COR-L47 (cell line): ENCODE measurements around the gene ENTPD1.
"Not testable (repeated sequence)": the region's sequence is repeated elsewhere in the genome, so short reads cannot be mapped to it uniquely, and the experiment has no call there.

Experiments
- DNase-seq: peaks from one replicate; lab custom pipeline; 2025; lab: John Stamatoyannopoulos, UW

ENTPD1 gene

GRCh38 chr10:95796504-95796903 lies 40.5 kb downstream of the ENTPD1 start:
- DNase-seq: no peak

- no peak for DNase-seq
Observed at GRCh38 chr10:95798096-95798855, 42.3 kb downstream of the ENTPD1 start.

GRCh38 chr10:95800286-95800685 lies 44.3 kb downstream of the ENTPD1 start:
- not testable (repeated sequence) for DNase-seq

DNA sequence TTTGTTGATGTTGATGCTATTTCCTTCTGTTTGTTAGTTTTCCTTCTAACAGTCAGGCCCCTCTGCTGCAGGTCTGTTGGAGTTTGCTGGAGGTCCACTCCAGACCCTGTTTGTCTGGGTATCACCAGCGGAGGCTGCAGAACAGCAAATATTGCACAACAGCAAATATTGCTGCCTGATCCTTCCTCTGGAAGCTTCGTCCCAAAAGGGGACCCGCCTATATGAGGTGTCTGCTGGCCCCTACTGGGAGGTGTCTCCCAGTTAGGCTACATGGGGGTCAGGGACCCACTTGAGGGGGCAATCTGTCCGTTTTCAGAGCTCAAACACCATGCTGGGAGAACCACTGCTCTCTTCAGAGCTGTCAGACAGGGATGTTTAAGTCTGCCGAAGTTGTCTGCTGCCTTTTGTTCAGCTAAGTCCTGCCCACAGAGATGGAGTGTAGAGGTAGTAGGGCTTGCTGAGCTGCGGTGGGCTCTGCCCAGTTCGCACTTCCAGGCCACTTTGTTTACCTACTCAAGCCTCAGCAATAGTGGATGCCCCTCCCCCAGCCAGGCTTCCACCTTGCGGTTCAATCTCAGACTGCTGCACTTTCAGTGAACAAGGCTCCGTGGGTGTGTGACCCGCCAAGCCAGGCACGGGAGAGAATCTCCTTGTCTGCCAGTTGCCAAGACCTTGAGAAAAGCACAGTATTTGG lies 50.9 kb downstream of the ENTPD1 start:
- not testable (repeated sequence) for DNase-seq

DNA sequence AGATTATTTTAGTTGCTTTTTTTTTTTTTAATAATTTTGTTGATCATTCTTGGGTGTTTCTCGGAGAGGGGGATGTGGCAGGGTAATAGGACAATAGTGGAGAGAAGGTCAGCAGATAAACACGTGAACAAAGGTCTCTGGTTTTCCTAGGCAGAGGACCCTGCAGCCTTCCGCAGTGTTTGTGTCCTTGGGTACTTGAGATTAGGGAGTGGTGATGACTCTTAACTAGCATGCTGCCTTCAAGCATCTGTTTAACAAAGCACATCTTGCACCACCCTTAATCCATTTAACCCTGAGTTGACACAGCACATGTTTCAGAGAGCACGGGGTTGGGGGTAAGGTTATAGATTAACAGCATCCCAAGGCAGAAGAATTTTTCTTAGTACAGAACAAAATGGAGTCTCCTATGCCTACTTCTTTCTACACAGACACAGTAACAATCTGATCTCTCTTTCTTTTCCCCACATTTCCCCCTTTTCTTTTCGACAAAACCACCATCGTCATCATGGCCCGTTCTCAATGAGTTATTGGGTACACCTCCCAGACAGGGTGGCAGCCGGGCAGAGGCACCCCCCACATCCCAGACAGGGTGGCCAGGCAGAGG lies 52.8 kb downstream of the ENTPD1 start:
- DNase-seq: not testable (repeated sequence)

DNA sequence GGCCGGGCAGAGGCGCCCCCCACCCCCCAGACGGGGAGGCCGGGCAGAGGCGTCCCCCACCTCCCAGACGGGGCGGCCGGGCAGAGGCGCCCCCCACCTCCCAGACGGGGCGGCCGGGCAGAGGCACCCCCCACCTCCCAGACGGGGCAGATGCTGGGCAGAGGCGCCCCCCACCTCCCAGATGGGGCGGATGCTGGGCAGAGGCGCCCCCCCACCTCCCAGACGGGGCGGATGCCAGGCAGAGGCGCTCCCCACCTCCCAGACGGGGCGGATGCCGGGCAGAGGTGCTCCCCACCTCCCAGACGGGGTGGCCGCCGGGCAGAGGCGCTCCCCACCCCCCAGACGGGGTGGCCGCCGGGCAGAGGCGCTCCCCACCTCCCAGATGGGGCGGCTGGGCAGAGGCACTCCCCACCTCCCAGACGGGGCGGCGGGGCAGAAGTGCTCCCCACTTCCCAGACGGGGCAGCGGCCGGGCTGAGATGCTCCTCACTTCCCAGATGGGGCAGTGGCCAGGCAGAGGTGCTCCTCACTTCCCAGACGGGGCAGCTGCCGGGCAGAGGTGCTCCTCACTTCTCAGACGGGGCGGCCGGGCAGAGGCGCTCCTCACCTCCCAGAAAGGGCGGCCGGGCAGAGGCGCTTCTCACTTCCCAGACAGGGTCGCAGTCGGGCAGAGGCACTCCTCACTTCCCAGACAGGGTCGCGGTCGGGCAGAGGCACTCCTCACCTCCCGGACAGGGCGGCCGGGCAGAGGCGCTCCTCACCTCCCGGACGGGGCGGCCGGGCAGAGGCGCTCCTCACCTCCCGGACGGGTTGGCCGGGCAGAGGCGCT lies 53.6 kb downstream of the ENTPD1 start:
- DNase-seq: no peak

DNA sequence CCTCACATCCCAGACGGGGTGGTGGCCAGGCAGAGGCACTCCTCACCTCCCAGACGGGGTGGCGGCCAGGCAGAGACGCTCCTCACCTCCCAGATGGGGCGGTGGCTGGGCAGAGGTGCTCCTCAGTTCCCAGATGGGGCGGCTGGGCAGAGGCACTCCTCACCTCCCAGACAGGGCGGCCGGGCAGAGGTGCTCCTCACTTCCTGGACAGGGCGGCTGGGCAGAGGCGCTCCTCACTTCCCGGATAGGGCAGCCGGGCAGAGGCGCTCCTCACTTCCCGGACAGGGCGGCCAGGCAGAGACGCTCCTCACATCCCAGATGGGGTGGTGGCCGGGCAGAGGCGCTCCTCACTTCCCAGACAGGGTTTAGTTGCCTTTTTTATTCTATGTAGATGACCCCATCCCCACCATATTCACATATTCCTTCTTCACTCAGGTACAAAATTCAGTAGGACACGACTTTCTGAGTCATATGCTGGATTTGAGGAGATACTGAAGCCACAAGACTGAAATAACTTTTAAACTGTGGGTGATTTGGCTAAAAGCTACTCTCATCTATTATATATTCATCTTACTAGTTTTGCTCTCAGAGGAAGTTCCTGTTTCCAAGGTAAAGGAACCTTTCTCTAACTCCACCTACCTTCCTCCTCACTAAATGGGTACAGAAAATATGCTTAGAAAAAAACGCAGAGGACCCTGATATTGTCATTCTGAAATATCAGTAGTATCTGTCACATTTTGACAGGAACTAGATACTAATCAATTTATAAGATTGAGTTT lies 54.4 kb downstream of the ENTPD1 start:
- no peak for DNase-seq

DNA sequence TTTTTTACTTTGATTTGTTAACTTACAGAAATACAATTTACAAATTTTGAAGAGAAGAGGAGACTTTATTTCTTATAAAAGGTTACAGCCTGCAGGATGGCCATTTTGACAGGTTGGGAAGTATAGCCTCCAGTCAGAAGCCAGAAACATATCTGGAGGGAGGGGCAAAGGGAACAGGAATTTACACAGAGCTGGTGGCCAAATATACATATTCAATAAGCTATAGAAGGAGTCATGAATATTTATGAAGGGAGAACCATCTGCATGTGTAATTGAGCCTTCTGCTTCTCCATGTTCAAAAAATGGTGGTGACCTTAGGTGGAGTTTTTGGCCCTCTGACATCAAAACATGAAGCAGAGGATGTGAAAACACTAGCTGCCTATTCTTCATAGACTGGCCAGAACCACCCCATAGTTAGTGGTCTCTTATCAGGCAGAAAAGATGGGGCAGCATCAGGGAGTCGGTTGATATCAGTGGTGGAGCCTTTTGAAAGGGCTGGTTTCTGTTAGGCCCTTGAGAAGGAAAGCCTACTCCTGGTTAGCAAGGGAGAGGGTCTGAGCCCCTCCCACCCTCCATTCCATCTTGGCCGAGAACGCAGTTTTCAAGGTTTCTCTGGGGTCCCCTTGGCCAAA lies 57.2 kb downstream of the ENTPD1 start:
- no peak for DNase-seq

DNA sequence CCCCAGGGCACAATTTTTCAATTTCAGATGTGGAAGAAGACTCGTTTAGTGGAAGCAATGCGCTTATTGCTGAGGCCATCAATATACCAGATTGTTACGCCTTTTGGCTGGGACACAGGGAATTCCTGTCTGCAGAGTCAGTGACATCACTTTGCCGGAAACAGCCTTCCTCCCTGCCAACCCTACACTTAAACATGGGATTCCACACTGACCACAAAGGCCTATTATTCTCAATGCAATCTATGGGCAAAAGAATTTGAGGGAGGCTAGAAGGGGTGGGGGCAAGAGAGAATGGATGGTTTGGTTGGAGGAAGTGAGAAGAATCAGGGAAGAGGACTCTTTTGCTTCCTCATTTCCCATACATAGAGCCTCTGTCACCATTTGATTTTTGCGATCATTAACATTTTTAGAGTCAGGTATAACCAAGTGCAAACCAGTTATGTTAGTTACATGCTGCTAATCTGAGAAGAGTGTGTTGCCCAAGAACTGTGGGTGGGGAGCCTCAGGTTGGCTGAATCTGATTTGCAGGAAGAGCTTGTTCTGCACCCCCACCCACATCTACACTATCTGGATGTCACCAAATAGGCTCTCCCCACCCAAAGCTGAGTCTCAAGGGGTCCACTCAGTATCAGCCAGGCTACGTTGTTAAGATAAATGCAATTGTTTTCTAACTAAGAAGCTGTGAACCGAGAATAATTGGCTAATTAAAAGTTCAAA lies 58.2 kb downstream of the ENTPD1 start:
- no peak for DNase-seq

DNA sequence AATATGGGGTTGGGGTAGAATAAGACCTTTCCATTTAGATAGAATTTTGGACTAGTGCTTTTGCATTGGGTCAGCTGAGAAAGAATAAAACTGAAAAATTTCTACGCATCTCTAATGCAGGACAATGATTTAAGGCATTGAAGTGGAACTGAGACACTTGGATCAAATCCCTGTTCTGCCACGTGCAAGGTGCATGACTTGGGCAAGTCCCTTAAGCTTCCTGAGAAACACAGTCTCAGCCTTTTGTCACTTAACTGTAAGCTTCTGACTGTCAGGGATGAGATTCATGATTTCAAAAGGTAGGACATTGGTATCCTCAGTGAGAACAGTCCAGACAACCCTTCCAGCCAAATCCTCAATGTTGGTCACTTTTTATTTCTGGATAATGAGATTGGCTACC lies 59.2 kb downstream of the ENTPD1 start:
- no peak for DNase-seq

DNA sequence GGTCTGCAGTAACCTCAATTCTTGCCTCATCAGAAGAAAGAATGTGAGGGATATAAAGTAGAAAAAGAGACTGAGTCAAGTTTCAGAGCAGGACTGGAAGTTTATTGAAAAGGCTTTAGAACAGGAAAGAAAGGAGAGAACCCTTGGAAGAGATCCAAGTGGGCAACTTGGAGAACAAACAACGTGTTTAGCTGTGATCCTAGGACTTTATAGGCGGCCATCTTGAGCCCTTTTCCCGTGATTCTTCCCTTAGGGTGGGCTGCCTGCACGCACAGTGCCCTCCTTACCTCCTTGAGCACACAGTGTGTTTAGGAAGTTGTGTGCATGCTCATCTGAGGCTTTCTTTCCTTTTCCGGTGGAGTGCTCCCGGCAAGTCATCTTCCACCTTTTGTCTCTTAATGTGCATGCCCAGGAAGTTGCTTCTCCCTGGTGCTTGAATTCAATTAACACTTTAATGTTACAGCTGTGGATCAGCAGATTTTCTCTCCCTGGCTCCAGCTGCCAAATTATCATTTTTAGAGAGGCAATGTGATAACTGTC lies 59.8 kb downstream of the ENTPD1 start:
- no peak for DNase-seq

- no peak for DNase-seq
Observed at GRCh38 chr10:95818010-95818409, 62.0 kb downstream of the ENTPD1 start.

- no peak for DNase-seq
Observed at GRCh38 chr10:95818668-95819067, 62.7 kb downstream of the ENTPD1 start.

- no peak for DNase-seq
Observed at GRCh38 chr10:95819620-95820329, 63.8 kb downstream of the ENTPD1 start.

- no peak for DNase-seq
Observed at GRCh38 chr10:95820363-95820762, 64.4 kb downstream of the ENTPD1 start.

- DNase-seq: no peak
Observed at GRCh38 chr10:95821720-95822119, 65.8 kb downstream of the ENTPD1 start.

- DNase-seq: no peak
Observed at GRCh38 chr10:95830044-95830443, 74.1 kb downstream of the ENTPD1 start.

- no peak for DNase-seq
Observed at GRCh38 chr10:95831076-95831475, 75.1 kb downstream of the ENTPD1 start.

DNA sequence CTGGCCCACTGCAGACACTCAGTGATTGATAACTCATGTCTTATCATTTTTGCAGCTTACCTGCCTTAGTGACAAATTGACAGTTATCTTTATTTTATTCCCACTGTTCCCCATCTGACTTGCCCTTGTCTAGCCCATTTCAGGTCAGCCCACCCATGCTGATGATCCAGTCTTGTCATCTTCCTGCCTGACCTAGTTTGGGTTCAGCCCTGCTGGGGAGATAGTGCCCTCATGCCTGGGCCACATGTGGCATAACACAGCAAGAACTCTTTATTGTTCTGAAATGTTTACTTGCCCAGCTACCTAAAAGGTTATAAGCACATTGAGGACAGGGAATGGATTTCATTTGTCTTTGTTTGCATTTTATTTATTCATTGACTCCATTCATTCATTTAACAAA lies 75.6 kb downstream of the ENTPD1 start:
- no peak for DNase-seq
